ENCODE data around the gene PRMT3. TPM values are rescaled to one million over a fixed set of nuclear protein-coding genes. Genes with fewer than 3 reads are reported as not detected.
"Not testable (repeated sequence)": the region's sequence is repeated elsewhere in the genome, so short reads cannot be mapped to it uniquely, and the experiment has no call there.

The PRMT3 gene
- total RNA-seq, 2 experiments from 2014 or later, result 15.8 to 16.2 TPM

DNA sequence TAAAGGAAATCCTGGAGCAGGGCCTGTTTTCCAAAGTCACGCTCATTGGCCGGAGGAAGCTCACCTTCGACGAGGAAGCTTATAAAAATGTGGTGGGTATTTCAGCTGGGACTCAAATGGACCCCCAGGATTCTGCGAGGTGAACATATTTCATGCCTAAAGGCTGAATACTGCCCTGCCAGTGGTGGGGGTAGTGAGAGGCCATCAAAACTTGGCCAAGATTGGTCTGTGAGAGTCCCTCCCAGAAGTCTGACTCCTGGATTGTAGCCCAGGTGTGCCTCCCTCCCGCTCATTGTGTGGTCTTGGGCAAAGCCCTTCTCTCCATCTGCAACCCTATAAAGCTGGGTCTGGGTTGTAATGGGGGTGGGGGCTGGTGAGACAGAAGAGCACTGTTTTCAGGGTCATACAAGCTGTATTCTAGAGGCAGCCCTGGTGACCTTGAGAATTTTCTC lies 23.1 kb upstream of the PRMT3 start:
- Mint-ChIP-seq H3K9me3 (no peaks in the 10 kb centered on the region), H3K27ac (peak overlapping the region; percentile 79), H3K4me3 (peak overlapping the region; percentile 85), H3K4me1 (peaks cover 53% of the 10 kb centered on the region), H3K36me3 (peaks cover 28% of the 10 kb centered on the region), H3K27me3 (no peaks in the 10 kb centered on the region)
- ATAC-seq (ENCODE audit: low read depth) (no peak), DNase-seq (no peak)
- POLR2A ChIA-PET, result interaction anchor here (0.9 to 1.7 kb wide), 7 partner anchors 8 to 24 kb away, joined by 3 to 7 read pairs (median 3); no protein-coding TSS in a partner anchor

DNA sequence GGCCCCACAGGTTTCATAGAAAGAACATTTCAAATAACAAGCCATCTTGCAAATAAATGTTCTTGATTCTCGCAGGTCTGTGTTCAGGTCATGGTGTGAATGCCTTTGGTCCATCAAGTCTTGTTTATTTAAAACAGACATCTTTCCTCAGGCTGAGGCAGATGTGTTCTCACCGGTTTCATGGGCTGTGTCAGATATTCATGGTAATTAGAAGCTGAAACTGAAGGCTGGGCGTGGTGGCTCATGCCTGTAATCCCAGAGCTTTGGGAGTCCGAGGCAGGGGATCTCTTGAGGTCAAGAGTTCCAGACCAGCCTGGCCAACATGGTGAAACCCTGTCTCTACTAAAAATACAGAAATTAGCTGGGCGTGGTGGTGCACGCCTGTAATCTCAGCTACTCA lies 22.1 kb upstream of the PRMT3 start:
- Mint-ChIP-seq H3K4me1 (peaks cover 49% of the 10 kb centered on the region), H3K36me3 (peaks cover 34% of the 10 kb centered on the region), H3K4me3 (peak overlapping the region; percentile 85)
- H3K27ac Mint-ChIP-seq; POLR2A ChIA-PET; ATAC-seq (ENCODE audit: low read depth); H3K27me3 Mint-ChIP-seq; DNase-seq; H3K9me3 Mint-ChIP-seq: not testable (repeated sequence)

- POLR2A ChIA-PET, result no interaction called here
- no peak overlapping the region for H3K27ac Mint-ChIP-seq
- no peaks in the 10 kb centered on the region for H3K9me3 Mint-ChIP-seq
- H3K4me3 Mint-ChIP-seq, result peak overlapping the region; percentile 36
- H3K27me3 Mint-ChIP-seq, result no peaks in the 10 kb centered on the region
- peaks cover 40% of the 10 kb centered on the region for H3K36me3 Mint-ChIP-seq
- ATAC-seq (ENCODE audit: low read depth) (no peak), DNase-seq (no peak)
- peaks cover 43% of the 10 kb centered on the region for H3K4me1 Mint-ChIP-seq
Measured at GRCh38 chr11:20367313-20367948, 20.1 kb upstream of the PRMT3 start.

- Mint-ChIP-seq H3K27ac (no peak overlapping the region), H3K4me3 (no peak overlapping the region), H3K36me3 (peaks cover 41% of the 10 kb centered on the region), H3K9me3 (no peaks in the 10 kb centered on the region), H3K27me3 (no peaks in the 10 kb centered on the region), H3K4me1 (peaks cover 33% of the 10 kb centered on the region)
- no peak for ATAC-seq (ENCODE audit: low read depth)
- POLR2A ChIA-PET, result interaction anchor here (1.2 kb wide), 1 partner anchor 8 kb away, joined by 5 read pairs; no protein-coding TSS in a partner anchor
- no peak for DNase-seq
Measured at GRCh38 chr11:20368438-20368837, 19.1 kb upstream of the PRMT3 start.

DNA sequence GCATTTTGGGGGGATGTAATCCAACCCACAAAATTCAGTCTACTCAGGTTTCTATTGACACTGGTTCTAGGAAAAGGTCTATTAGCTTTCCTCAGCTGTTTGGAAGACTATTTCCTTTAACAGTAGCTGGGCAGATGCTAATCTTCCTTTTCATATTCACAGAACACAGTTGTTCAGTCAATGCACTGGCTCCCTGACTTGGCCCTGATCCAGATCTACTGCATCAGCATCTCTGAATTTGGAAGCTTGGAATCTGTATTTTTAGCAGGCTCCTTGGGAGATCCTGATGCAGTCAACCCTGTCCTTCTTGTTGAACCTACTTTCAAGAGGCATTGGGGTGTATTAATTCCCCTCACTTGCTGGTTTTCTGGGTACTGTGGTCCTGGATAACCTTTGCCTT lies 17.7 kb upstream of the PRMT3 start:
- POLR2A ChIA-PET, result interaction anchor here (1.2 kb wide), 1 partner anchor 10 kb away, joined by 5 read pairs; no protein-coding TSS in a partner anchor
- Mint-ChIP-seq H3K9me3 (no peaks in the 10 kb centered on the region), H3K4me1 (peaks cover 26% of the 10 kb centered on the region), H3K4me3 (no peak overlapping the region), H3K27me3 (no peaks in the 10 kb centered on the region), H3K36me3 (peaks cover 41% of the 10 kb centered on the region), H3K27ac (no peak overlapping the region)
- ATAC-seq (ENCODE audit: low read depth) (no peak), DNase-seq (no peak)

GRCh38 chr11:20372081-20372626 lies 15.4 kb upstream of the PRMT3 start:
- ATAC-seq (ENCODE audit: low read depth), result no peak
- Mint-ChIP-seq H3K4me3 (no peak overlapping the region), H3K27me3 (no peaks in the 10 kb centered on the region), H3K9me3 (no peaks in the 10 kb centered on the region), H3K4me1 (peaks cover 8% of the 10 kb centered on the region), H3K27ac (no peak overlapping the region), H3K36me3 (peaks cover 26% of the 10 kb centered on the region)
- POLR2A ChIA-PET, result interaction anchor here (0.9 kb wide), 1 partner anchor 8 kb away, joined by 3 read pairs; no protein-coding TSS in a partner anchor
- no peak for DNase-seq

- no peak overlapping the region for H3K27ac Mint-ChIP-seq
- POLR2A ChIA-PET, result no interaction called here
Measured at GRCh38 chr11:20373147-20373546, 14.4 kb upstream of the PRMT3 start.

DNA sequence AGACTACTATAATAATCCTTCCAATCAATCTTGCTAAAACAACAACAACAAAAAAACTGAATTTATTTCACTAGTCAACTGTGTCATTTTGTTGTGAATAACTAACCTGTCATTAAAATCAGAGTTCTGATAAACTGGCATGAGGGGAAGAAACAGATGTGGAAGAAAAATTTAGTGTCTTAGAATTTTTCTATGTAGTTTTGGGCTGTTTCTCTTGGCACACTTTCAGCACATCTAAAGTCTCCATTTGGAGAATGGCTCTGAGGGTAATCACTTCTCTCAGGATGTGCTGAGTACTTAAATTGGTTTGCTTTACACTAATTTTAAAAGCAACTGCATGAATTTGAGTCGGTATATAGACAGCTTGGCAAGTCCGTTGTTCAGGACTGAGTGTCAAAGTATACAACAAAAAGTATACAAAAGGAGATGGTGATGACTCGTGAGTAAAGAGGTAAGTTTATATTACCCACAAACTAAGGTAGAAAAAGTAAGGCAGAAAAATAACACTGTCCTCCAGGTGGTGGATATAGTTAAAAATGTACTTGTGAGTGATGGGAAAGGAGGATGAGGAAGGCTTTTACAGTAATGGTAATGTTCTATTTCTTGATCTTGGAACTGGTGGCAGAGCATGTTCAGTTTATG lies 13.8 kb upstream of the PRMT3 start:
- peaks cover 17% of the 10 kb centered on the region for H3K36me3 Mint-ChIP-seq
- H3K4me1 Mint-ChIP-seq, result peaks cover 4% of the 10 kb centered on the region
- POLR2A ChIA-PET, result no interaction called here

More at GRCh38 chr11:20373147-20373546, 14.4 kb upstream of the PRMT3 start:
- H3K4me1 Mint-ChIP-seq, result peaks cover 4% of the 10 kb centered on the region
- DNase-seq (no peak), ATAC-seq (ENCODE audit: low read depth) (no peak)
- no peak overlapping the region for H3K4me3 Mint-ChIP-seq
- no peaks in the 10 kb centered on the region for H3K9me3 Mint-ChIP-seq
- H3K27me3 Mint-ChIP-seq, result no peaks in the 10 kb centered on the region
- peaks cover 20% of the 10 kb centered on the region for H3K36me3 Mint-ChIP-seq

DNA sequence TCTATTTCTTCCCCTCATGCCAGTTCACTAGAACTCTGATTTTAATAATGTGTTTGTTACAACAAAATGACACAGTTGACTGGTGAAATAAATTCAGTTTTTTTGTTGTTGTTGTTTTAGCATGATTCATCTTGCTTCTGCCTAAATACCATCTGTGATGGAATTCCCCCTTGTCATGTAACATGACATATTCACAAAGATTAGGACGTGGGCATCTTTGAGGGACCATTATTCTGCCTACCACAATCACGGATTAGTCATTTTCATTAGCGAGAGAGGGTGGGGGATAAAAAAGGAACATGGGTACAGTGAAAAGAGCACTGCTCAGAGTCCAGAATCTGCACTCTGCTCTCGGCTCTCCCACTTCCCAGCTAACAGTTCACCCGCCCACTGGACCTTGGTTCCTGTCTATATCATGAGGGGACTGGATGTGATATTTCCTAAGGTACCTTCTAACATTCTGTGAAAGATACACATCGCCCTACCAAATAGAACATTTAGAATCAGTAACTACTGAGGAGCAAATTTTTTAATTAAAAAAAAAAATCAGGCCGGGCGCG lies 12.7 kb upstream of the PRMT3 start:
- H3K27ac Mint-ChIP-seq, result no peak overlapping the region

More for the DNA sequence above, 13.8 kb upstream of the PRMT3 start:
- no peaks in the 10 kb centered on the region for H3K9me3 Mint-ChIP-seq
- no peak overlapping the region for H3K4me3 Mint-ChIP-seq
- H3K27ac Mint-ChIP-seq, result no peak overlapping the region
- no peaks in the 10 kb centered on the region for H3K27me3 Mint-ChIP-seq
- DNase-seq (no peak), ATAC-seq (ENCODE audit: low read depth) (no peak)

GRCh38 chr11:20376162-20376730 lies 11.3 kb upstream of the PRMT3 start:
- no peak for ATAC-seq (ENCODE audit: low read depth)
- Mint-ChIP-seq H3K4me3 (no peak overlapping the region), H3K4me1 (peaks cover 1% of the 10 kb centered on the region), H3K27me3 (no peaks in the 10 kb centered on the region), H3K9me3 (no peaks in the 10 kb centered on the region), H3K27ac (no peak overlapping the region), H3K36me3 (peaks cover 12% of the 10 kb centered on the region)
- DNase-seq, result no peak
- POLR2A ChIA-PET, result interaction anchor here (0.7 kb wide), 1 partner anchor 12 kb away, joined by 3 read pairs; no protein-coding TSS in a partner anchor

More for the DNA sequence above, 12.7 kb upstream of the PRMT3 start:
- DNase-seq (no peak), ATAC-seq (ENCODE audit: low read depth) (no peak)
- Mint-ChIP-seq H3K9me3 (no peaks in the 10 kb centered on the region), H3K36me3 (peaks cover 17% of the 10 kb centered on the region), H3K4me1 (peaks cover 1% of the 10 kb centered on the region), H3K4me3 (no peak overlapping the region), H3K27me3 (no peaks in the 10 kb centered on the region)
- POLR2A ChIA-PET, result no interaction called here

- POLR2A ChIA-PET, result not testable (repeated sequence)
- peaks cover 15% of the 10 kb centered on the region for H3K4me1 Mint-ChIP-seq
Measured at GRCh38 chr11:20385996-20386395, 1.5 kb upstream of the PRMT3 start.

GRCh38 chr11:20388096-20389055 lies 860 bp downstream of the PRMT3 start:
- peaks cover 6% of the 10 kb centered on the region for H3K36me3 Mint-ChIP-seq
- peak overlapping the region; percentile 100 for H3K27ac Mint-ChIP-seq
- no peaks in the 10 kb centered on the region for H3K9me3 Mint-ChIP-seq
- ATAC-seq (ENCODE audit: low read depth), result no peak
- peaks cover 16% of the 10 kb centered on the region for H3K4me1 Mint-ChIP-seq
- DNase-seq, result no peak
- no peaks in the 10 kb centered on the region for H3K27me3 Mint-ChIP-seq
- POLR2A ChIA-PET, result interaction anchor here (1.6 kb wide), 1 partner anchor 25 kb away, joined by 7 read pairs; the partner anchor contains the start of gene HTATIP2
- peak overlapping the region; percentile 96 for H3K4me3 Mint-ChIP-seq

More at GRCh38 chr11:20385996-20386395, 1.5 kb upstream of the PRMT3 start:
- H3K9me3 Mint-ChIP-seq; DNase-seq; H3K36me3 Mint-ChIP-seq; H3K27me3 Mint-ChIP-seq; ATAC-seq (ENCODE audit: low read depth): not testable (repeated sequence)
- Mint-ChIP-seq H3K27ac (peak overlapping the region; percentile 67), H3K4me3 (peak overlapping the region; percentile 96)
